ENCODE measurements around the gene SEZ6L.

- TF ChIP-seq EZH2 (IDR thresholded peaks at IDR 0.05) (no peak), POLR2AphosphoS5 (IDR thresholded peaks at IDR 0.05; ENCODE audit: borderline replicate concordance, low read depth, low read length) (no peak), FOXP2 (optimal IDR thresholded peaks at IDR 0.05; ENCODE audit: control extremely low read depth, extremely low read length, insufficient read depth) (no peak)
Measured at GRCh38 chr22:26399289-26399688, 230.0 kb downstream of the SEZ6L start.
